Thymus (tissue), 11 donors: ENCODE data around the gene CBLL1. TPM values are rescaled to one million over a fixed set of nuclear protein-coding genes. Genes with fewer than 3 reads are reported as not detected.
A peak's percentile ranks its signal among the peaks of the same experiment; 100 is the strongest.

Experiments used
- DNase-seq, 9 donors: peaks; one replicate each; pipeline ENCODE4 v3.0.0-alpha.2; 2013; ENCODE audit warnings: low spot score in 9 of 9, low read depth in 6 of 9, missing footprints in 1 of 9
- H3K27ac ChIP-seq, 2 donors: one replicate each; pipeline ENCODE4 v1.5.1; 2013; ENCODE audit warnings: control low read depth in 1 of 2, low read depth in 1 of 2, low read length in 1 of 2, mild to moderate bottlenecking in 1 of 2, moderate library complexity in 1 of 2
- H3K27me3 ChIP-seq, 2 donors: one replicate each; pipeline ENCODE4 v1.5.1; 2013; ENCODE audit warnings: low read length in 1 of 2; ENCODE audit not compliant: control insufficient read depth in 2 of 2, insufficient read depth in 1 of 2
- H3K36me3 ChIP-seq, 2 donors: one replicate each; pipeline ENCODE4 v1.5.1; 2013; ENCODE audit warnings: low read length in 1 of 2, mild to moderate bottlenecking in 1 of 2, moderate library complexity in 1 of 2; ENCODE audit not compliant: control insufficient read depth in 2 of 2, insufficient read depth in 2 of 2
- H3K4me1 ChIP-seq, 2 donors: one replicate each; pipeline ENCODE4 v1.5.1; 2013; ENCODE audit warnings: low read length in 2 of 2; ENCODE audit not compliant: control insufficient read depth in 2 of 2, insufficient read depth in 2 of 2
- H3K4me3 ChIP-seq, 2 donors: one replicate each; pipeline ENCODE4 v1.5.1; 2013; ENCODE audit warnings: low read length in 2 of 2, control low read depth in 1 of 2, mild to moderate bottlenecking in 1 of 2
- H3K9me3 ChIP-seq, 2 donors: one replicate each; pipeline ENCODE4 v1.5.1; 2013; ENCODE audit warnings: low read length in 1 of 2, mild to moderate bottlenecking in 1 of 2; ENCODE audit not compliant: control insufficient read depth in 2 of 2, insufficient read depth in 1 of 2
- WGBS: extraction: QIAGEN DNeasy Blood & Tissue Kit; methylation state at CpG from one replicate; pipeline ENCODE4 v1.1.7; 2013; 5-methylcytosine and 5-hydroxymethylcytosine counted together
- polyA plus RNA-seq: library from polyadenylated mRNA; stranded (reverse); fragments of 200-250 nt; gene quantifications from one replicate; pipeline ENCODE4 v1.2.3, GENCODE V29; 2013
- total RNA-seq: library from RNA; stranded (reverse); fragments of 120-200 nt; gene quantifications from one replicate; pipeline ENCODE4 v1.2.4, GENCODE V29; 2013
- donor health status: healthy.

CBLL1 gene
- total and polyA plus RNA-seq, 2 donors, result 13.3 to 15.3 TPM

DNA sequence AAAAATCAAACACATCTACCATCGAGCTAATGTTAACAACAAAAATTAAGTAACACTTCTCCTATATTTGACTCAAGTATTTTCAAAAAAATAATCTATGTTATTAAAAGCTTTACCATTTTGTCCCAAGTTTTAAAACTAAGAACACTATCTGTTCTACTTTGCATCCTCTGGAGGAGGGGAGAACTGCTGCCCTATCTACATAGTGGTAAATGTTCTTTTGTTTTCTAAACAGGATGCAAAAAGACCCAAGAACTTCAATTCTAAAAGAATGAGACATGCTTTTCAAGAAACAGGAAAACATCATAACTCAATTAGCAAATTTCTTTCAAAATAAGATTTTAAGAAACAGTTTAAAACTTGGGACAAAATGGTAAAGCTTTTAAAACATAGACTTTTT, 44.3 kb downstream of the CBLL1 start:
- H3K4me3 ChIP-seq, result no peak overlapping the region
- H3K9me3 ChIP-seq, result no peaks in the 10 kb centered on the region
- no peak for DNase-seq
- H3K27ac ChIP-seq, result no peak overlapping the region
- 100% methylated on average over 1 of the region's 1 CpG for WGBS
- no peaks in the 10 kb centered on the region for H3K36me3 ChIP-seq
- peaks cover 0 to 2% of the 10 kb centered on the region in 2 donors for H3K4me1 ChIP-seq
- no peaks in the 10 kb centered on the region for H3K27me3 ChIP-seq

DNA sequence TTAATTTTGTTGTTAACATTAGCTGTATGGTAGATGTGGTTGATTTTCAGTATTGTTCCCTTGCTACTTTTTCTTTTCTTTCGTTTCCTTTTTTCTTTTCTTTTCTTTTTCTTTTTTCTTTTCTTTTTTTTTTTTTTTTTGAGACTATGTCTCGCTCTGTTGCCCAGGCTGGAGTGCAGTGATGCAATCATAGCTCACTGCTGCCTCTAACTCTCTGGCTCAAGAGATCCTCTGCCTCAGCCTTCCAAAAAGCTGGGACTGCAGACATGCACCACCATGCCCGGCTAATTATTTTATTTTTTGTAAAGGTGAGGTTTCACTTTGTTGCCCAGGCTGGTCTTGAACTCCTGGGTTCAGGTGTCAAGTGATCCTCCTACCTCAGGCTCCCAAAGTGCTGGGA, 44.7 kb downstream of the CBLL1 start:
- H3K9me3 ChIP-seq, result no peaks in the 10 kb centered on the region
- 90% methylated on average over 3 of the region's 3 CpGs for WGBS
- no peak for DNase-seq
- H3K27me3 ChIP-seq, result no peaks in the 10 kb centered on the region
- H3K27ac ChIP-seq, result peak overlapping the region in 1 of 2 donors; percentile 32
- H3K4me1 ChIP-seq, result peaks cover 0 to 2% of the 10 kb centered on the region in 2 donors
- no peak overlapping the region for H3K4me3 ChIP-seq
- H3K36me3 ChIP-seq, result no peaks in the 10 kb centered on the region

DNA sequence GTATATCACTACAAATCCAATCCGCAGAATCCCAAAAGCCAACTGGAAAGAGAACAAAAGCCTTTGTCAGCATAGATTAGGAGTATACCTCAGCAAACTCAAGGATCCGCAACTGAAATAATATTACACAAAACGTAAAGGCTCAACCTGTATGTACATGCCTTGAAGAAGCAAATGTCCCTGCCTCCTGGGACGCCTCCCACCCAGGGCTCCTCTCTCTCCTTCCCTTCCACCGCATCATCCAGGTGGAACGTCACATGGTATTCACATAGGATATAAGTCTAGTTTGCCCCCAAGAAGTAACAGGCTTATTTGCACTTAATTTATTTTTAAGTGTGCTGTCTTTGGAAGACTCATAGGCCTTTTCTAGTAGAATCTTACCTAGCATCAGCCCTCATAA, 45.7 kb downstream of the CBLL1 start:
- Histone ChIP-seq H3K9me3 (no peaks in the 10 kb centered on the region), H3K27me3 (no peaks in the 10 kb centered on the region), H3K4me1 (peaks cover 0 to 2% of the 10 kb centered on the region in 2 donors), H3K27ac (no peak overlapping the region), H3K4me3 (no peak overlapping the region), H3K36me3 (no peaks in the 10 kb centered on the region)
- 96% methylated on average over 6 of the region's 6 CpGs for WGBS
- DNase-seq, result peak in 1 of 9 donors; percentile 7

DNA sequence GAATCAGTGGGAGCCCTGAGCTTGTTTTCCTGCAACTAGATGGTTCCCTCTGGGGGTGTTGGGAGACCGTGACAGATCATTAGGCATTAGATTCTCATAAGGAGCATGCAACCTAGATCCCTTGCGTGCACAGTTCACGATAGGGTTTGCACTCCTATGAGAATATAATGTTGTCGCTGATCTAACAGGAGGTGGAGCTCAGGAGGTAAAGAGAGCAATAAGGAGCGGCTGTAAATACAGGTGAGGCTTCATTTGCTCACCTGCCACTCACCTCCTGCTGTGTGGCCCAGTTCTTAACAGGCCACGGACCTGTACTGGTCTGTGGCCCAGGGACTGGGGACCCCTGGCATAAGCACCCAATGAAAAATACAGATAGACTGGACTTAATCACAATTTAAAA, 48.4 kb downstream of the CBLL1 start:
- 96% methylated on average over 6 of the region's 6 CpGs for WGBS
- no peak overlapping the region for H3K4me3 ChIP-seq
- no peaks in the 10 kb centered on the region for H3K27me3 ChIP-seq
- H3K36me3 ChIP-seq, result no peaks in the 10 kb centered on the region
- H3K9me3 ChIP-seq, result no peaks in the 10 kb centered on the region
- no peak overlapping the region for H3K27ac ChIP-seq
- no peaks in the 10 kb centered on the region for H3K4me1 ChIP-seq
- DNase-seq, result no peak

DNA sequence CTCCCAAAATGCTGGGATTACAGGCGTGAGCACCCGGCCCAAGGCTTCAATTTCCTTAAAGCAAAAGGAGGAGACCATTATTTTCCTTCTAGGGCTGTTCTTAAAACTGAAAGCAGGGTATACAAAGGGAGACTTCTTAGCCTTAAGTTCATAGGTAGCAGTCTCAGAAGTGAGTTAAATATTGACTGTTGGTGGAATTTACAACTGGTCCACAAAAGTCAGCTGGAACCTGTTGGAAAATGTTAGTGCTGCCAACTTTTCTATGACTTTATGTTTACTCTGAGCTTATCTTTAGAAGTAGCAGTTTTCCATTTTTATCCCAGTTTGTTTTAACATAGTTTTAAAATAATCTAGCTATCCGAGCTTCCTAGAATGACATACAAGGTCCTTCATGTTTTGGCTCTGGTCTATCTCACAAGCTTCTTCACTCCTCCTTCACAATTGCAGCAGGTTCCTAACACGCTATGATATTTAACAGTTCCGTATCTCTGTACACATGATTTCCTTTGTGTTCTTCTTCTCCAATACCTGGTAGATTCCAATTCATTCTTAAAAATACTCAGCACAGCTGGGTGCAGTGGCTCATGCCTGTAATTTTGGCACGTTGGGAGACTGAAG, 55.8 kb downstream of the CBLL1 start:
- H3K9me3 ChIP-seq, result no peaks in the 10 kb centered on the region
- H3K4me1 ChIP-seq, result no peaks in the 10 kb centered on the region
- no peak overlapping the region for H3K4me3 ChIP-seq
- no peak overlapping the region for H3K27ac ChIP-seq
- H3K27me3 ChIP-seq, result no peaks in the 10 kb centered on the region
- WGBS, result 69% methylated on average over 6 of the region's 6 CpGs
- no peak for DNase-seq
- H3K36me3 ChIP-seq, result no peaks in the 10 kb centered on the region

DNA sequence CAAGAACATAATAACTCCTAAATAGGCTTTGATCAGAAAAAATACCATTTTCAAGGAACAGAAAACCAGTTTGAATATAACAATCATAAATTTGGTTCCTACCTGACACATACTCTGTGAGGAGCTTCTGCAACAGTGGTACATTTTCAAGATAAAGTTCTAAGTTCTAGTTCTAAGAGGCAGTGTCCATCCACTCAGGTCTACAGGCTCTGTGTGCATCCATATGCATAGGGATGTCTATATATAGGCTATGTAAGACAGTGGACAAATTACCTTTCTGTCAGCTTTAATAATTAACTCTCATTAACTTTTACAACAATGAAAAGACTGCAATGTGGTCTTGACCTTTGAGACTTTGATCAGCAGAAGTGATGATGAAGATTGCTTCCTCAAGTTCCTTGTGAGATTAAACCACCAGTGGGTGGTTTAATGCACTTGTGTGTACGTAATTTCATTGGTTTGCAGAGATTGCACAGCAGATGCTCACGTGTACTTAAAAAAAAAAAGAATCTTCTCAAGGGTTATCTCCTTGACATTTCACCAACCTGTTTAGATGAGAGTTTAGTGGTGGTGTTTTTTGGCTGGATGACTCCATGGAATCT, 59.2 kb downstream of the CBLL1 start, which contains the start of gene SLC26A3:
Gene SLC26A3 (minus strand): TSS at position 215 of the 602 bp plus-strand sequence. CDS start 8,714 bp downstream, outside the sequence.
- no peak for DNase-seq
- Histone ChIP-seq H3K9me3 (no peaks in the 10 kb centered on the region), H3K27me3 (no peaks in the 10 kb centered on the region), H3K4me3 (no peak within 1 kb of the TSS), H3K4me1 (no peaks in the 10 kb centered on the region), H3K27ac (no peak within 1 kb of the TSS), H3K36me3 (no peaks in the 10 kb centered on the region)
- 94% methylated on average over 2 of the region's 2 CpGs for WGBS

DNA sequence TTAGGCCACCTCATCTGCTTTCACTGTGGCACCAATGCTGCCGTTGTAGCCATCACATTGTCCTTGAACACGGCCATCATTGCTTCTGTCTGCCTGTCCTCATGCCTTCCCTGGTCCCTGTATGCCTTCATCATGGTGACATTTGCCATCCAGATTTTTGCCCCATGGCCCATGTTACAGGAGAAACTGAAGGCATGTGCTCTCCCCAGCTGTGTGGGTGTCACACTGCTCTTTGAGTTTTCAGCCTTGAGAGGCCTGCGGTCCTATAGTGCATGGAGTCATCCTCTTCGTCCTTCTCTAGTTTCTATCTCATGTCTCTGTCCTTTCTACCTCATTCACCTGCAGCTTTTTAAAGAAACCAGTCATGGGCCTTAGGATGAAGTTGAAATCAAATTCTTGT, 65.2 kb downstream of the CBLL1 start:
- no peaks in the 10 kb centered on the region for H3K4me1 ChIP-seq
- H3K4me3 ChIP-seq, result no peak overlapping the region
- no peak for DNase-seq
- no peak overlapping the region for H3K27ac ChIP-seq
- no peaks in the 10 kb centered on the region for H3K36me3 ChIP-seq
- H3K9me3 ChIP-seq, result no peaks in the 10 kb centered on the region
- H3K27me3 ChIP-seq, result no peaks in the 10 kb centered on the region
- WGBS, result 96% methylated on average over 4 of the region's 4 CpGs

DNA sequence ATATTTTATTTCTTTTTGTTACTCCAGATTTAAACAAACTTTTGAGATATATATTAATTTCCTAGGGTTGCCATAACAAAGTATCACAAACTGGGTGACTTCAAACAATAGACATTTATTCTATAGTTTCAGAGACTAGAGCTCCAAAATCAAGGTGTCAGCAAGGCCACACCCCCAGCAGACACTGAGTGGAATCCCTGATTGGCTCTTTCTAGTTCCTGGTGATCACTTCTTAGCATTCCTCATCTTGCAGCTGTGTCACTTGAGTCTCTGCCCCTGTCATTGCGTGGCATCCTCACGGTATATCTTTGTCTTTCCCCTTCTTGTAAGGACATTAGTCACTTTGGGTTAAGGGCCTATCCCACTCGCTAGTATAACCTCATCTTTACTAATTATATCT, 66.7 kb downstream of the CBLL1 start:
- Histone ChIP-seq H3K4me1 (no peaks in the 10 kb centered on the region), H3K4me3 (no peak overlapping the region), H3K27me3 (no peaks in the 10 kb centered on the region), H3K27ac (no peak overlapping the region), H3K9me3 (no peaks in the 10 kb centered on the region), H3K36me3 (no peaks in the 10 kb centered on the region)
- 96% methylated on average over 3 of the region's 3 CpGs for WGBS
- DNase-seq, result no peak
